ENCODE data around the gene ADGRB3.

Gene ADGRB3

DNA sequence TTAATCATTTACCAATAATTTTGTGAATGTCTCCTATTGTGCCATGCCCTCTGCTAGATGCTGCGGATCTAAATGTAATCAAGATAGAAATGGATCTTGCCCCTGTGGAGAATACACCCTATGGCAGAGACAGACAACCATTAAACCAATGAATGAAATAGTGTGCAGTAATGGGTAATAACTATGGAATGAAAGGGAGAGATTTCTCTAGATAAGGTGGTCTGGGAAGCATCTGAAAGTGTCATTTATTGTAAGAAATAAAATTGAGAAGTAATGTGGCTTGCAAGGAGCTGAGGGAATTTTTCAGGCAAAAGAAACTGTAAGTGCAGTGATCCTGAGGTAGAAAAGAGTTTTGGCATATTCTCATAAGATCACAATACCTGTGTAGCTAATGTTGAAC is 731.7 kb downstream of the ADGRB3 start:
- Mint-ChIP-seq H3K27ac (no peak overlapping the region), H3K4me3 (no peak overlapping the region), H3K9me3 (no peaks in the 10 kb centered on the region), H3K27me3 (no peaks in the 10 kb centered on the region), H3K4me1 (no peaks in the 10 kb centered on the region), H3K36me3 (no peaks in the 10 kb centered on the region)
- no peak for DNase-seq
- CTCF ChIA-PET = no interaction called here

DNA sequence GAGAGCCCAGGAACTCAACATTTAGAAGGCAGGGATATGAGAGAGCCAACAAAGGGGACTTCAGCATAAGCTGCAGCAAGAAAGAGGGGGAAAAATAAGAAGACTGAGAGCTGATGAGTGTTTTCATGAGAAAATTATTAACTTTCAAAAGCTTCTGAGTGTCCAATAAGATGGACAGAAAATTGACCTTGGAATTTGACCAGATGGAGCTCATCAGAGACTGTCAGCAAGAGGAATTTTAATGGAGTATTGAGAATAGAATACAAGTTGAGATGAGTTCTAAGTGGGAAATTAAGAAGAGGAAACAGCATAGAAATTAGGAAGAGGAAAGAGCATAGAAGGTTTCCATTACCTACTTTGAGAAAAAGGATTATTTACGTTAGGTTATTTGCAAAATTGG is 733.5 kb downstream of the ADGRB3 start:
- Mint-ChIP-seq H3K4me3 (no peak overlapping the region), H3K27me3 (no peaks in the 10 kb centered on the region), H3K36me3 (no peaks in the 10 kb centered on the region), H3K4me1 (no peaks in the 10 kb centered on the region), H3K9me3 (no peaks in the 10 kb centered on the region), H3K27ac (no peak overlapping the region)
- DNase-seq = no peak
- CTCF ChIA-PET = no interaction called here

GRCh38 chr6:69370763-69371162 is 735.7 kb downstream of the ADGRB3 start:
- no peak for DNase-seq
- H3K4me3 Mint-ChIP-seq = no peak overlapping the region
- no peak overlapping the region for H3K27ac Mint-ChIP-seq
- no peaks in the 10 kb centered on the region for H3K36me3 Mint-ChIP-seq
- H3K27me3 Mint-ChIP-seq = no peaks in the 10 kb centered on the region
- CTCF ChIA-PET = no interaction called here
- H3K4me1 Mint-ChIP-seq = no peaks in the 10 kb centered on the region
- H3K9me3 Mint-ChIP-seq = no peaks in the 10 kb centered on the region

GRCh38 chr6:69378326-69378725 is 743.2 kb downstream of the ADGRB3 start:
- no peaks in the 10 kb centered on the region for H3K4me1 Mint-ChIP-seq
- CTCF ChIA-PET = no interaction called here

DNA sequence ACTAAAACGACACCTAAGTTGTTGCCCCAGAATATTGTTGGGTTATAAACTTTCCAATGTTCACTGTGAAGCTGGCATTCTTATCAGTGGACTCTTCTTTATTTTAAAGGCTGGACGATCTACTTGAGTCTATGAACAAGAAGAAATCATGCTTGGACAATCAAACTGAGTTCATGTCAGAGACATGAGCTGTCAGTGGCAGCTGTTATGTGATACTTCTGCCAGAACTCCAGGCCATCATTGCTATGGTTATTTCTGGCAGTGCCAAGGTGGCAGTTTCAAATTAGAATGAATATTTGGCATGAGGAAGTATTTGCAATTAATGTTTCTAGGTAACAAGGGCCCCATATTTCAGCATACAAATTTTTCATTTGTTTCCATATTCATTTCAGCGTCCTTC is 744.4 kb downstream of the ADGRB3 start:
- Mint-ChIP-seq H3K9me3 (no peaks in the 10 kb centered on the region), H3K27me3 (no peaks in the 10 kb centered on the region), H3K36me3 (no peaks in the 10 kb centered on the region), H3K4me1 (no peaks in the 10 kb centered on the region), H3K4me3 (no peak overlapping the region), H3K27ac (no peak overlapping the region)
- CTCF ChIA-PET = no interaction called here
- no peak for DNase-seq

More at GRCh38 chr6:69378326-69378725, 743.2 kb downstream of the ADGRB3 start:
- Mint-ChIP-seq H3K36me3 (no peaks in the 10 kb centered on the region), H3K27ac (no peak overlapping the region), H3K4me3 (no peak overlapping the region), H3K27me3 (no peaks in the 10 kb centered on the region), H3K9me3 (no peaks in the 10 kb centered on the region)
- no peak for DNase-seq

DNA sequence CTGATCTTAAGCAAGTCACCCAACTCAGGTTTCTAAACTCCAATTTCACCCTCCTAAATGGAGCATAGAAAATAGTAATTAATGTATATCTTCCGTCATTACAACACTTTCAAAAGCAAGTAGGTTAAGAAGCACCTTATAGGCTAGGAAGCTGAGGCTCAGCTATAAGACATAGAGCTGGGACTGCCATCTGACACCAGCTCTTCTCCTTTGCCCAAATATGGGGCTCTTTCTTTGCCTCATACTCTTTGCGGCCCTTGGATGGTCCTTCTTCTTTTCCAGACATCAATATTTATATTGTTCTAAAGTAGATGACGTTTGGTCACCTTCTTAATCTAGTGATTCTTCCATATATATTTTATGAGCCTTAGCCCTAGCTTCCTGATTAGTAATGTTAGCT is 748.5 kb downstream of the ADGRB3 start:
- no peak for DNase-seq
- H3K27me3 Mint-ChIP-seq = no peaks in the 10 kb centered on the region
- H3K9me3 Mint-ChIP-seq = no peaks in the 10 kb centered on the region
- no peak overlapping the region for H3K27ac Mint-ChIP-seq
- H3K36me3 Mint-ChIP-seq = no peaks in the 10 kb centered on the region
- CTCF ChIA-PET = no interaction called here
- H3K4me1 Mint-ChIP-seq = no peaks in the 10 kb centered on the region
- no peak overlapping the region for H3K4me3 Mint-ChIP-seq

DNA sequence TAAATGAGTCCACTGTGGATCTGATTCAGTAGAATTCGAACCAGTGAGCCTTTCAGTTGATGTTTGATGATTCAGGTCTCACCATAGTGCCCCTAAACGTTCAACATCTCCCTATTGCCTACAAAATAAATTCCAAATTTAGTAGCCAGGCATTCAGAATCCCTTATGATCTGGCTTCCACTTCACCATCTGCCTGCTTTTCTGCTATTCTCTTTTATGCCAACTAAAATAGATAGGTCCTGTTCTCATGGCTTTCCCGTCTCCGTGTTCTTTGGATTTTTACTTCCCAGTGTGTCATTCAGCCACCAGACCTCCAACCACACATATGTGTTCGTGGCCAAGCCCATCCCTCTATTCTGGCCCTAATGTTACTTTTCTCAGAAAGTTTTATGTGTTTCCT is 751.3 kb downstream of the ADGRB3 start:
- no peak overlapping the region for H3K4me3 Mint-ChIP-seq
- no peak overlapping the region for H3K27ac Mint-ChIP-seq
- no peaks in the 10 kb centered on the region for H3K36me3 Mint-ChIP-seq
- H3K4me1 Mint-ChIP-seq = no peaks in the 10 kb centered on the region
- no peaks in the 10 kb centered on the region for H3K9me3 Mint-ChIP-seq
- no peak for DNase-seq
- CTCF ChIA-PET = no interaction called here
- H3K27me3 Mint-ChIP-seq = no peaks in the 10 kb centered on the region

DNA sequence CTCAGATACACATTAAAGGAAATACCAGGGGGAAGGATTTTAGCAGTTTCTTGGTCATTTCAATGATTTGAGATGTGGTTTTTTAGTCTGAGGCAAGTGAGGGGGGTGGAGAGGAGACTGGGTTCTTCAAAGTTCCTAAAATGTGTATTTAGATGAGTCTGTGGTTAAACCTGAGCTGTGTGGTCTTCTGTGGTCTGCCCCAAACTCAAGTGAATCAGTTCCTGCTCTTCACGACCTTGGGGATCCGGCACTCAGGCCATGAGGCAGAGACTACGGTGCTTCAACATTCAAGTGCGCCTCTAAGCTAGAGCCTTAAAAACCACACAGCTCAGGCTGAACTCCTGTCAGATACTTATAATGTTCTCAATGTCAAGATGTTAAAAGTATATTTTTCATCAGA is 755.0 kb downstream of the ADGRB3 start:
- Mint-ChIP-seq H3K9me3 (no peaks in the 10 kb centered on the region), H3K36me3 (no peaks in the 10 kb centered on the region), H3K27ac (no peak overlapping the region), H3K4me3 (no peak overlapping the region), H3K4me1 (peaks cover 3% of the 10 kb centered on the region), H3K27me3 (no peaks in the 10 kb centered on the region)
- CTCF ChIA-PET = no interaction called here
- no peak for DNase-seq

- no peak for DNase-seq
- H3K36me3 Mint-ChIP-seq = no peaks in the 10 kb centered on the region
- no peaks in the 10 kb centered on the region for H3K27me3 Mint-ChIP-seq
- H3K27ac Mint-ChIP-seq = no peak overlapping the region
- CTCF ChIA-PET = interaction anchor here (0.9 kb wide), 1 partner anchor 15 kb away, joined by 3 read pairs; no protein-coding TSS in a partner anchor
- H3K4me1 Mint-ChIP-seq = peaks cover 3% of the 10 kb centered on the region
- no peaks in the 10 kb centered on the region for H3K9me3 Mint-ChIP-seq
- no peak overlapping the region for H3K4me3 Mint-ChIP-seq
Observed at GRCh38 chr6:69391106-69391505, 756.0 kb downstream of the ADGRB3 start.

DNA sequence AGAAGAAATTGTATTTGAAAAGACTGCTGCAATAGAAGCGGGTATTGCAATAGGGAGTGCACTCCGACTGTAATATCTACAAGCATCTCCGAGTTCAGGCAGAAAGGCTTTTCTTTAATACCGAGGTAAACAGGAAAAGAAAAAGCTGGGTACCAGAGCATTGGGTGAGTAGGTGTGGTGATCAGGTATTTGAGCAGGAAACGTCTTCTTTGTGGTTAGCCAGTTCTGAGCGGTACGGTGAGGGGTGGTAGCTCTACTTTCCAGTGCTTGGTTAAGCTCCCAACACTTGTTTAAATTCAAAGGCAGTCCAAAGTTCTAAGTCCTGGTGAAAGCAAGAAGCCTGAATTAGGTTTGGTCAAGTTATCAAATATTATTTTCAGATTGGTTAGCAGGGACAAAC is 757.7 kb downstream of the ADGRB3 start:
- Mint-ChIP-seq H3K27ac (no peak overlapping the region), H3K4me1 (peaks cover 3% of the 10 kb centered on the region), H3K4me3 (no peak overlapping the region), H3K27me3 (no peaks in the 10 kb centered on the region), H3K36me3 (no peaks in the 10 kb centered on the region), H3K9me3 (no peaks in the 10 kb centered on the region)
- no peak for DNase-seq
- CTCF ChIA-PET = no interaction called here

DNA sequence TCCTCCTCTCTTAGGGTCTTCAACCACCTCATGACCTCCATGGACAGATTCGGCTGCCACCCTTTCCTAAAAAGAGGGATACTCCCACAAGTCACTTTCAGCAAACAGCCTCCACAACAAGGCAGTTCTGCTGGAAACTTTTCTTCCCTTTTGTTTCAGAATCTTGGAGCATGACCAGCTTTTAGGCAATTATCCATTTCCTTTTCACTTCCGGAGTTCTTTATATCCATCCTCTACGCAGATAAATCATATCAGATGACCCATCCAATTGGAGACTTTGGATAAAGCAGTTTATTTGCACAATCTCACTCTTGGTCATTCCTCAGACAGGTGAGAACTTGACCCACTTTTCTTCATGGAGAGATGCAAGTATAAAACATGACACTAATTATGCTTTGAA is 763.2 kb downstream of the ADGRB3 start:
- CTCF ChIA-PET = no interaction called here
- no peak for DNase-seq
- no peaks in the 10 kb centered on the region for H3K27me3 Mint-ChIP-seq
- H3K4me3 Mint-ChIP-seq = no peak overlapping the region
- H3K4me1 Mint-ChIP-seq = no peaks in the 10 kb centered on the region
- H3K9me3 Mint-ChIP-seq = no peaks in the 10 kb centered on the region
- no peak overlapping the region for H3K27ac Mint-ChIP-seq
- no peaks in the 10 kb centered on the region for H3K36me3 Mint-ChIP-seq

GRCh38 chr6:69398729-69399128 is 763.6 kb downstream of the ADGRB3 start:
- H3K9me3 Mint-ChIP-seq = no peaks in the 10 kb centered on the region
- DNase-seq = no peak
- no peaks in the 10 kb centered on the region for H3K27me3 Mint-ChIP-seq
- H3K4me1 Mint-ChIP-seq = no peaks in the 10 kb centered on the region
- CTCF ChIA-PET = interaction anchor here (0.6 to 0.9 kb wide), 2 partner anchors 9 to 33 kb away, joined by 3 read pairs; no protein-coding TSS in a partner anchor
- H3K27ac Mint-ChIP-seq = no peak overlapping the region
- no peak overlapping the region for H3K4me3 Mint-ChIP-seq
- no peaks in the 10 kb centered on the region for H3K36me3 Mint-ChIP-seq

- Mint-ChIP-seq H3K36me3 (no peaks in the 10 kb centered on the region), H3K4me1 (no peaks in the 10 kb centered on the region), H3K4me3 (no peak overlapping the region), H3K27me3 (no peaks in the 10 kb centered on the region), H3K27ac (no peak overlapping the region), H3K9me3 (peaks cover 7% of the 10 kb centered on the region)
- CTCF ChIA-PET = no interaction called here
- DNase-seq = no peak
Observed at GRCh38 chr6:69408886-69409285, 773.8 kb downstream of the ADGRB3 start.

DNA sequence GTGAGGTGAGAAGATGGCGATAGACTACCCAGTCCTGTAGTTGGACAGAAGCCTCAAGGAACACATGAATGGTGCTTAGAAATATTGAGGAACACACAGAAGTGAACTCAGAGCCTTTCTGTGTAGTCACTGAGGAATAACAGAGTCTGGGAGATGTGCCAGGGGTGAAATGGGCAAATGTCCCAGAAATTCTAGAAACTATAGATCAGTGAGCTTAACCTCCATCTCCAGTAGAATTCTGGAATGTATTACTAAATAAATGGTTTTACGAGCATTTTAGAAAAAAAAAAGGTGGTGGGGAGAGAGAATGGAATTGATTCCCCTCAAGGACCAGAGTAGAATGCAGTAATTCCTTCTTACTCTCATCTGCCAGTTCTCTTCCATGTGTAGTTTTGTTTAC is 781.7 kb downstream of the ADGRB3 start:
- no peak for DNase-seq
- Mint-ChIP-seq H3K36me3 (no peaks in the 10 kb centered on the region), H3K4me1 (no peaks in the 10 kb centered on the region), H3K27me3 (no peaks in the 10 kb centered on the region), H3K27ac (no peak overlapping the region), H3K4me3 (no peak overlapping the region), H3K9me3 (no peaks in the 10 kb centered on the region)
- CTCF ChIA-PET = no interaction called here

DNA sequence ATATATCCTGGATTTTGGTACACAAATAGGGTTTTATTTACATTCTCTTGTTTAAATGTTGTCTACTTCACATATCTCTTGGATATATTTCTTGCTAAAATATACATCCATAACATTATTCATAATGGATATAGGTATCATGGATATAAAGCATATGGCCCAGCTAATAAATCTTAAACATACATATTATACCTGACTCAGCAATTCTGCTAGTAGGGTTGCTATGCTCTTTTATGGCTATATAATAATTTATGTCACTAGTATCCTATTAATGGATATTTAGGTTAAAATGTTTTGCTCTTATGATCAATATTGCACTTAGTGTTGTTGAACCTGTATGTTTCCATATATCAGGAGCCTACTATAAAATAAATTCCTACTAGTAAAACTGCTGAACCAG is 786.2 kb downstream of the ADGRB3 start:
- no peaks in the 10 kb centered on the region for H3K36me3 Mint-ChIP-seq
- no peaks in the 10 kb centered on the region for H3K4me1 Mint-ChIP-seq
- no peak overlapping the region for H3K27ac Mint-ChIP-seq
- CTCF ChIA-PET = no interaction called here
- no peaks in the 10 kb centered on the region for H3K9me3 Mint-ChIP-seq
- no peak for DNase-seq
- H3K27me3 Mint-ChIP-seq = no peaks in the 10 kb centered on the region
- H3K4me3 Mint-ChIP-seq = no peak overlapping the region

DNA sequence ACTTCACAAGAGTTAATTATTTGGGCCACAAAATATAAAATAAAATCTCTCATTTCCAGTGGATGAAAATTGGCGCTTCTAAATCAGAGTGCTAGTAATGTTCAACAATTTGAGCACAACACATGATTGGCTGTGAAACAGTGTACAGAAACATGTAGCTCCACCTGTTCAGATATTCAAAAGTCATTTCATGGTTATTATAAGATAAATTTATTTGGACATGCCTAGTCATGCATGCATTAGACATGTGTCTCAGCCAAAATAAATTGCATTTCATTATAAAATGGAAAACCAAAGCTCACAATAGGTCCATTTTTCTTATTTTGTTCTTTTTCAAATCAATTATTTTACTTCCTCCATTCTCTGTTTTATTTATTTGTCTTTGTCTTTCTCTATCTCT is 786.9 kb downstream of the ADGRB3 start:
- H3K36me3 Mint-ChIP-seq = no peaks in the 10 kb centered on the region
- H3K4me1 Mint-ChIP-seq = no peaks in the 10 kb centered on the region
- H3K27ac Mint-ChIP-seq = no peak overlapping the region

More for the DNA sequence above, 786.9 kb downstream of the ADGRB3 start:
- H3K4me3 Mint-ChIP-seq = no peak overlapping the region
- no peaks in the 10 kb centered on the region for H3K27me3 Mint-ChIP-seq
- no peaks in the 10 kb centered on the region for H3K9me3 Mint-ChIP-seq
- CTCF ChIA-PET = no interaction called here
- no peak for DNase-seq

Measured in activated naive CD4-positive, alpha-beta T cell treated with anti-CD3 and anti-CD28 coated beads, Interleukin-2, amount 10 ng/mL, durations not matched to agents 7 days and 5 days (primary cell).